Mesenchymal stem cell (in vitro differentiated cells and primary cell): Measurements from ENCODE around the gene GNAZ.

ENCODE experiments used
- DNase-seq: peaks from one replicate; pipeline ENCODE4 v3.0.0-alpha.2; 2013
- H2AFZ ChIP-seq: one replicate; pipeline ENCODE4 v1.6.1; 2013; ENCODE audit warnings: low read depth, mild to moderate bottlenecking, control low read depth, inconsistent platforms, low read length, moderate library complexity
- H2AK5ac ChIP-seq: 2 replicates; pipeline ENCODE4 v1.6.1; 2013; ENCODE audit warnings: low read length, moderate library complexity, mild to moderate bottlenecking, inconsistent platforms; ENCODE audit not compliant: severe bottlenecking
- H2BK120ac ChIP-seq: one replicate; pipeline ENCODE4 v1.6.1; 2013; ENCODE audit warnings: low read depth, mild to moderate bottlenecking, inconsistent platforms, low read length, moderate library complexity
- H2BK12ac ChIP-seq, 2 experiments: one replicate each; pipeline ENCODE4 v1.6.1; 2013; ENCODE audit warnings: inconsistent platforms in 2 of 2, low read length in 2 of 2, mild to moderate bottlenecking in 2 of 2, moderate library complexity in 2 of 2, control low read depth in 1 of 2
- H2BK15ac ChIP-seq: one replicate; pipeline ENCODE4 v1.6.1; 2013; ENCODE audit warnings: mild to moderate bottlenecking, low read depth, inconsistent platforms; ENCODE audit not compliant: poor library complexity, severe bottlenecking
- H2BK5ac ChIP-seq: 2 replicates; pipeline ENCODE4 v1.6.1; 2013; ENCODE audit warnings: low read depth, mild to moderate bottlenecking, low read length, control low read depth, inconsistent platforms; ENCODE audit not compliant: poor library complexity, severe bottlenecking
- H3K14ac ChIP-seq, 2 experiments: one replicate each; pipeline ENCODE4 v1.6.1; 2013; ENCODE audit warnings: inconsistent platforms in 2 of 2, low read length in 2 of 2, control low read depth in 1 of 2, mild to moderate bottlenecking in 1 of 2, moderate library complexity in 1 of 2
- H3K18ac ChIP-seq, 2 experiments: one replicate each; pipeline ENCODE4 v1.6.1; 2013; ENCODE audit warnings: inconsistent platforms in 2 of 2, low read length in 2 of 2, control low read depth in 1 of 2, low read depth in 1 of 2, mild to moderate bottlenecking in 1 of 2
- H3K23ac ChIP-seq, 2 experiments: one replicate each; pipeline ENCODE4 v1.6.1; 2013; ENCODE audit warnings: inconsistent platforms in 2 of 2, low read length in 2 of 2, mild to moderate bottlenecking in 2 of 2, moderate library complexity in 2 of 2, control low read depth in 1 of 2
- H3K27ac ChIP-seq: 2 replicates; pipeline ENCODE4 v1.5.1; 2013; ENCODE audit warnings: mild to moderate bottlenecking, moderate library complexity, low read length, control low read depth, inconsistent platforms; ENCODE audit not compliant: poor library complexity, severe bottlenecking
- H3K27me3 ChIP-seq, 2 experiments: 2 replicates each; pipeline versions ENCODE4 v1.6.1 to v1.7.0; 2013; ENCODE audit warnings: low read length in 2 of 2, mild to moderate bottlenecking in 2 of 2, moderate library complexity in 2 of 2, control low read depth in 1 of 2, inconsistent platforms in 1 of 2; ENCODE audit not compliant: control insufficient read depth in 1 of 2, insufficient read depth in 1 of 2
- H3K36me3 ChIP-seq, 2 experiments: 2 replicates each; pipeline versions ENCODE4 v1.6.1 to v1.7.0; 2013; ENCODE audit warnings: low read length in 2 of 2, control low read depth in 1 of 2, inconsistent platforms in 1 of 2, low read depth in 1 of 2, mild to moderate bottlenecking in 1 of 2; ENCODE audit not compliant: insufficient read depth in 2 of 2, control insufficient read depth in 1 of 2
- H3K4ac ChIP-seq, 2 experiments: one replicate each; pipeline ENCODE4 v1.6.1; 2013; ENCODE audit warnings: inconsistent platforms in 2 of 2, low read length in 2 of 2, mild to moderate bottlenecking in 2 of 2, moderate library complexity in 2 of 2, control low read depth in 1 of 2, low read depth in 1 of 2
- H3K4me1 ChIP-seq: 2 replicates; pipeline ENCODE4 v1.6.1; 2013; ENCODE audit warnings: low read depth, low read length, control low read depth; ENCODE audit not compliant: control insufficient read depth, insufficient read depth
- H3K4me2 ChIP-seq: 2 replicates; pipeline ENCODE4 v1.6.1; 2013; ENCODE audit warnings: low read length, mild to moderate bottlenecking, inconsistent platforms; ENCODE audit not compliant: poor library complexity, severe bottlenecking
- H3K4me3 ChIP-seq, 2 experiments: 2 replicates each; pipeline versions ENCODE4 v1.5.1 to v1.7.0; 2013; ENCODE audit warnings: low read length in 2 of 2, mild to moderate bottlenecking in 2 of 2, control low read depth in 1 of 2, low read depth in 1 of 2; ENCODE audit not compliant: insufficient read depth in 1 of 2
- H3K79me1 ChIP-seq: replicated peaks from 2 replicates; pipeline ENCODE4 v1.6.1; 2013; ENCODE audit warnings: mild to moderate bottlenecking, control low read depth, low read length, inconsistent platforms; ENCODE audit not compliant: poor library complexity, severe bottlenecking
- H3K9ac ChIP-seq: 2 replicates; pipeline ENCODE4 v1.7.0; 2013; ENCODE audit warnings: mild to moderate bottlenecking, low read length, moderate library complexity
- H3K9me3 ChIP-seq: 2 replicates; pipeline ENCODE4 v1.7.0; 2013; ENCODE audit warnings: mild to moderate bottlenecking, low read length; ENCODE audit not compliant: control insufficient read depth
- H4K8ac ChIP-seq: one replicate; pipeline ENCODE4 v1.6.1; 2013; ENCODE audit warnings: inconsistent platforms, mild to moderate bottlenecking, low read length, moderate library complexity
- H4K91ac ChIP-seq: one replicate; pipeline ENCODE4 v1.6.1; 2013; ENCODE audit warnings: mild to moderate bottlenecking, low read length, inconsistent platforms
- WGBS: methylation state at CpG from one replicate; pipeline ENCODE4 v1.1.7; 2013; ENCODE audit warnings: mixed read lengths; 5-methylcytosine and 5-hydroxymethylcytosine counted together

GNAZ gene

DNA sequence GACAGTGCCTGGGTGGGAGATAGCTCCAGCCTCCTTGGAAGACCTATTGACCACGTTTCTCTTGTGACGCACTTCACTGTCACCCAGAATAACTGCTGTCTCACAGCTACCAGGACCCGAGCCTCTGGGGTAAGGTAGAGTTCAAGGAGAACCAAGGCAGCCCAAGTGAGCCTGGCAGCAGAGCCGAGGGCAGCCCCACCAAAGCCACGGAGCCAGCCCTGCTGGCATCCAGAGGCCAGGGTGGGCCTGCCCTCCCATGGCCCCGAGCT lies 38.7 kb downstream of the GNAZ start:
- no peak overlapping the region for H2BK120ac ChIP-seq
- DNase-seq: no peak
- WGBS: 84% methylated on average over 6 of the region's 6 CpGs

DNA sequence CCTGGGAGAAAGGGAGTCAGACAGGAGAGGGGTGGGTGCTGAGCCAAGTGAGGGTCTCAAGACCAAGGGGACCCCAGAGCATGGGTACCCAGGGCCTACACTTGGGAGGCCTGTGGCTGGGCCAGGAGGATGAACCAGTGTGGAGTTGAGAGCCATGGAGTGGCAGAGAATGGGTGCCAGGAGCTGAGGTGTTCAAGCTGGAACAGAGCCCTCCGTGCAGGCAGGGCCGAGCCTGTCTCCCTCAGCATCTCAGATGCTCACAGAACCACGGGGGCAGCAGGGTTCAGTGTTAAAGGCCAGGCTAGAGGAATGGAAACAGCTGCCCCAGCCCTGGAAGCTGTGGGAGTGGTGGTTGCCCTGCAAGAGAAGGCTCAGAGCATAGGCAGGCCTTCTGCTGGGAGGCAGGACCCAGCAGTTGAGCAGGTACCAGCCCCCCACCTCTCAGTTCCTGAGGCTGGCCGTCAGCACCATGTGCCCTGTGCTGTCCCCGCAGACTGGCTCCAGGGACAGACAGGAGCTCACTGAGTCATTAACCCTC lies 39.2 kb downstream of the GNAZ start:
- Histone ChIP-seq H3K14ac (no peak overlapping the region), H3K36me3 (no peaks in the 10 kb centered on the region), H3K27ac (no peak overlapping the region), H3K4ac (no peak overlapping the region), H3K27me3 (no peaks in the 10 kb centered on the region), H3K23ac (no peak overlapping the region), H3K9me3 (no peaks in the 10 kb centered on the region), H2BK12ac (no peak overlapping the region), H2AK5ac (no peak overlapping the region), H2BK120ac (no peak overlapping the region), H3K79me1 (no peaks in the 10 kb centered on the region), H2BK15ac (no peak overlapping the region), H3K4me2 (no peak overlapping the region), H3K18ac (no peak overlapping the region), H2BK5ac (no peak overlapping the region), H2AFZ (no peak overlapping the region), H3K4me3 (no peak overlapping the region), H3K4me1 (peaks cover 10% of the 10 kb centered on the region), H4K91ac (no peak overlapping the region), H4K8ac (no peak overlapping the region), H3K9ac (no peak overlapping the region)
- DNase-seq: no peak
- 73% methylated on average over 5 of the region's 5 CpGs for WGBS

More for the DNA sequence above, 38.7 kb downstream of the GNAZ start:
- no peak overlapping the region for H2BK12ac ChIP-seq
- no peak overlapping the region for H3K4me2 ChIP-seq
- no peak overlapping the region for H3K23ac ChIP-seq
- no peak overlapping the region for H4K8ac ChIP-seq
- no peak overlapping the region for H3K9ac ChIP-seq
- H3K14ac ChIP-seq: no peak overlapping the region
- H3K4me1 ChIP-seq: peaks cover 10% of the 10 kb centered on the region
- H2AFZ ChIP-seq: no peak overlapping the region
- no peaks in the 10 kb centered on the region for H3K79me1 ChIP-seq
- no peak overlapping the region for H2BK15ac ChIP-seq
- H3K27ac ChIP-seq: no peak overlapping the region
- H3K18ac ChIP-seq: no peak overlapping the region
- H3K4me3 ChIP-seq: no peak overlapping the region
- no peak overlapping the region for H2BK5ac ChIP-seq
- H4K91ac ChIP-seq: no peak overlapping the region
- no peak overlapping the region for H2AK5ac ChIP-seq
- H3K36me3 ChIP-seq: no peaks in the 10 kb centered on the region
- no peaks in the 10 kb centered on the region for H3K9me3 ChIP-seq
- H3K4ac ChIP-seq: no peak overlapping the region
- H3K27me3 ChIP-seq: no peaks in the 10 kb centered on the region

DNA sequence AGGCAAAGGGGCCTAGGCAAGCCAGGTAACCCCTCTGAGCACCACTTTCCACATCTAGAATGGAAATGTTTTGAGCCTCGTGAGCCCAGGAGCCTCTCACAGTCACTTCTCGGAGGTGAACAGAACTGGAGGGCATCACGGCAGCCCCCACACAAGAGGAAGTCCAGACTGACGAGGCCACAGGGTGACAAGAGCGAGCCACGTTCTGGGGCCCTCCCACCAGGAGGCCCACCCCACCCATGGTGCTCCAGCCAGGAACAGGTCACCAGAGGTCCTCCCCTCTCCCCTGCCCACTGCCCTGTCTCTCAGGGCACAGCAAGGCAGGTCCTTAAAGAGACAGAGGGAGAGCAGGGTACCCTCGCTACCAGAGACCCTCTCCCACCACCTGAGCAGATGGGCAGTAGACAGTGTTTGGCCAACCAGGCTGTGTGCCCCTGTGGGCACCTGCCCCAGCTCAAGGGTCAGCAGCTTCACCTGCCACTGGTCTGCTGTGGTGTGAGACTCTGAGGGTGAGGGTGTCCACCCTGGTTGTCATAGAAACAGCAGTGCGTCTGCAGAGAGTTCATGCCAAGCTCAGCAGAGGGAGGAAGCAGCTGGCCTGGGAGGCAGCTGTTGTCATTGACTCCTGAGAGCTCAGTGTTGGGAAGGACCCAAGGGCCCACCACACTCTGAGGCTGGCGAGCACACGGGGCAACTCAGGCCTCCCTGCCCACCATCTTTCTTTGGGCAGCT lies 40.0 kb downstream of the GNAZ start:
- no peak overlapping the region for H3K14ac ChIP-seq
- 71% methylated on average over 10 of the region's 10 CpGs for WGBS

DNA sequence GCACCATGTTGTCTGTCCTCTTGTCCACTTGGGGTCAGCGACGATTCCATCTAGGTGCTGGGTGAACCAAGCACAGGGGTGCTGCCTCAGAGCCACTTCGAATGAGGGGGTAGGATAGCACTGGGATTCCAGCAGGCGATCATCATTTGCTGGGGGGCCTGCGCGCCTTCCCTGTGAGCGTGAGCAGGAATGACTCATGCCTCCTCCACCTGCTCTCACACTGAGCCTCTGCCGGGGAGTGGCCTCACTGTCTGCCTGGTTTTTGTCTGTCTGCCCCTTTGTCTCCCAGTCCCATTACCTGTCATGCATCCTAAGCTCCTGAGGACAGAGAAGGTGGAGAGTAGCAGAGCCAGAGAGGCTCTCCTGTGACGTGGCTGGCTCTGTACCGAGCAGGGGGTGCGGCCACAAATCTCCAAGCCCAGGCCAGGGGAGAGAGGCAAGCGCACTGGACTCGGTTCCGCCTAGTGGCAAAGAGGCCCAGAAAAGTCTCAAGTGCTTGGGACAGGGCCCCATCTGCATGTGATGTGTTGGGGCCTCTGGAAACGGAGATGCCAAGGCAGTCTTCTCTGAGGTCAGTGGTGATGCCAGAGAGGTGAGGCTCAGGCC lies 40.7 kb downstream of the GNAZ start:
- H3K79me1 ChIP-seq: no peaks in the 10 kb centered on the region
- H2BK5ac ChIP-seq: no peak overlapping the region
- no peak overlapping the region for H2AFZ ChIP-seq
- no peak overlapping the region for H2BK15ac ChIP-seq
- no peak overlapping the region for H3K14ac ChIP-seq
- H3K18ac ChIP-seq: no peak overlapping the region
- no peak overlapping the region for H4K91ac ChIP-seq
- H3K4me2 ChIP-seq: no peak overlapping the region
- H3K4me1 ChIP-seq: peaks cover 10% of the 10 kb centered on the region
- no peak overlapping the region for H3K9ac ChIP-seq
- H3K36me3 ChIP-seq: no peaks in the 10 kb centered on the region
- 65% methylated on average over 13 of the region's 15 CpGs for WGBS
- H3K23ac ChIP-seq: no peak overlapping the region
- no peak overlapping the region for H3K4ac ChIP-seq
- H3K9me3 ChIP-seq: no peaks in the 10 kb centered on the region
- no peak overlapping the region for H2AK5ac ChIP-seq
- no peak overlapping the region for H4K8ac ChIP-seq
- no peak overlapping the region for H2BK12ac ChIP-seq
- H3K27me3 ChIP-seq: peaks cover 0 to 3% of the 10 kb centered on the region in 2 experiments
- no peak overlapping the region for H2BK120ac ChIP-seq
- H3K27ac ChIP-seq: no peak overlapping the region
- no peak for DNase-seq
- H3K4me3 ChIP-seq: no peak overlapping the region

More for the DNA sequence above, 40.0 kb downstream of the GNAZ start:
- Histone ChIP-seq H3K23ac (no peak overlapping the region), H2BK5ac (no peak overlapping the region), H2BK15ac (no peak overlapping the region), H3K4ac (no peak overlapping the region), H3K9me3 (no peaks in the 10 kb centered on the region), H3K79me1 (no peaks in the 10 kb centered on the region), H4K8ac (no peak overlapping the region), H3K36me3 (no peaks in the 10 kb centered on the region), H3K27me3 (peaks cover 0 to 3% of the 10 kb centered on the region in 2 experiments), H4K91ac (no peak overlapping the region), H2AK5ac (no peak overlapping the region), H2BK120ac (no peak overlapping the region), H3K18ac (no peak overlapping the region), H3K4me1 (peaks cover 10% of the 10 kb centered on the region), H3K4me2 (no peak overlapping the region), H2AFZ (no peak overlapping the region), H2BK12ac (no peak overlapping the region), H3K4me3 (no peak overlapping the region), H3K9ac (no peak overlapping the region), H3K27ac (no peak overlapping the region)
- no peak for DNase-seq
